Measurements from ENCODE around the gene LIPM.

The LIPM gene

DNA sequence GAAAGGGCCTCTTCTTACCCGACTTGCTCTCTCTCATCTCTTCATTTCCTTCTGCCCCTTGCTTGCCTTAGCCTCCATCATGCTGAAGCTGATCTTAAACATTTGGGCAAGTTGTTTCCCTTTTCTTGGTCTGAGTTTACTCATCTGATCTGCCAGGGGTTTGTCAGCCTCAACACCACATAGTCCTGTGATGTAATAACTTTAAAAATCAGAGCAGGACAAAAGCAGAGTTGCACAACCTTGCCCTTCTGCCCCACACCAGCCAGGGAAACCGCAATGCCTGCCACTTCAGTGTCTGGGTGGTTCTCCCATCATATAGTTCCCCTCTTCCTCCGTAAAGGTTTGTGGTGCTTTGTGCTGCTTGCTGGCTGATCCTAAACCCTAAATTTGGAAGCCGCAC, 9.9 kb upstream of the LIPM start:
- TF ChIP-seq CTCF (IDR thresholded peaks at IDR 0.05; ENCODE audit: low read depth, low read length), result no peak

DNA sequence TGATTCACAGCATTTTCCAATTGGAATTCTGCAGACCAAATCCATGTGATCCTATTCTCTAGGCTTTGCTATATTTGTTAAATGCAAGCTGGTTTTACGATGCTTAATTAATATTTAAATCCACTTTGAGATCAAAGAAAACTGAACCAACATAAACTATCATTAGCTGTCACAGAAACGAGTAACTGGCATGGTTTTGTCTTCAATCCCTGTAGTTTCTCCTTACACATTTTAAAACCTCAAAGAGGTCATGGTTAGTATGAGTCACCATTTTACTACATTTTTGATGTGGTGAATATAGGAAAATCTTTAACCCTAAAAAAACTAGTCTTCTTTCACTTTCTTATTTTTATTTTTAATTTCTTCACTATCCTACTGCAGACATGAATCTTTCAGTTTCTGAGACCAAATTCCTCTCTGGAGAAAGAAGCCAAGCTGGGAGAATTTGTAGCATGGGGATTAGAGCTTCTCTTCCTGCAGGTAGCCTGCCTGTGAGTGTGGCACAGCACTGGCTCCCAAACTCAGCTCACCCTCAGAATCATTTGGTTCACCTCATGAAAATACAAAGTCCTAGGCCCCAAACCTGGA, 8.7 kb upstream of the LIPM start:
- H3K36me3 ChIP-seq, result no peaks in the 10 kb centered on the region
- no peaks in the 10 kb centered on the region for H3K27me3 ChIP-seq (ENCODE audit: insufficient read depth, low read depth, severe bottlenecking)
- no peak overlapping the region for H3K4me3 ChIP-seq (ENCODE audit: low read depth, low read length)
- H3K9me3 ChIP-seq (ENCODE audit: severe bottlenecking), result no peaks in the 10 kb centered on the region
- TF ChIP-seq CTCF (IDR thresholded peaks at IDR 0.05; ENCODE audit: low read depth, low read length), result no peak
- DNase-seq, result no peak
- no peak overlapping the region for H3K27ac ChIP-seq

More for the DNA sequence above, 9.9 kb upstream of the LIPM start:
- Histone ChIP-seq H3K9me3 (ENCODE audit: severe bottlenecking) (no peaks in the 10 kb centered on the region), H3K4me3 (ENCODE audit: low read depth, low read length) (no peak overlapping the region), H3K27ac (no peak overlapping the region), H3K36me3 (no peaks in the 10 kb centered on the region), H3K27me3 (ENCODE audit: insufficient read depth, low read depth, severe bottlenecking) (no peaks in the 10 kb centered on the region)
- DNase-seq, result no peak

- Histone ChIP-seq H3K27ac (no peak overlapping the region), H3K27me3 (ENCODE audit: insufficient read depth, low read depth, severe bottlenecking) (no peaks in the 10 kb centered on the region), H3K4me3 (ENCODE audit: low read depth, low read length) (no peak overlapping the region), H3K9me3 (ENCODE audit: severe bottlenecking) (no peaks in the 10 kb centered on the region), H3K36me3 (no peaks in the 10 kb centered on the region)
- no peak for DNase-seq
- TF ChIP-seq CTCF (IDR thresholded peaks at IDR 0.05; ENCODE audit: low read depth, low read length), result no peak
Observed at GRCh38 chr10:88794731-88795130, 7.8 kb upstream of the LIPM start.

DNA sequence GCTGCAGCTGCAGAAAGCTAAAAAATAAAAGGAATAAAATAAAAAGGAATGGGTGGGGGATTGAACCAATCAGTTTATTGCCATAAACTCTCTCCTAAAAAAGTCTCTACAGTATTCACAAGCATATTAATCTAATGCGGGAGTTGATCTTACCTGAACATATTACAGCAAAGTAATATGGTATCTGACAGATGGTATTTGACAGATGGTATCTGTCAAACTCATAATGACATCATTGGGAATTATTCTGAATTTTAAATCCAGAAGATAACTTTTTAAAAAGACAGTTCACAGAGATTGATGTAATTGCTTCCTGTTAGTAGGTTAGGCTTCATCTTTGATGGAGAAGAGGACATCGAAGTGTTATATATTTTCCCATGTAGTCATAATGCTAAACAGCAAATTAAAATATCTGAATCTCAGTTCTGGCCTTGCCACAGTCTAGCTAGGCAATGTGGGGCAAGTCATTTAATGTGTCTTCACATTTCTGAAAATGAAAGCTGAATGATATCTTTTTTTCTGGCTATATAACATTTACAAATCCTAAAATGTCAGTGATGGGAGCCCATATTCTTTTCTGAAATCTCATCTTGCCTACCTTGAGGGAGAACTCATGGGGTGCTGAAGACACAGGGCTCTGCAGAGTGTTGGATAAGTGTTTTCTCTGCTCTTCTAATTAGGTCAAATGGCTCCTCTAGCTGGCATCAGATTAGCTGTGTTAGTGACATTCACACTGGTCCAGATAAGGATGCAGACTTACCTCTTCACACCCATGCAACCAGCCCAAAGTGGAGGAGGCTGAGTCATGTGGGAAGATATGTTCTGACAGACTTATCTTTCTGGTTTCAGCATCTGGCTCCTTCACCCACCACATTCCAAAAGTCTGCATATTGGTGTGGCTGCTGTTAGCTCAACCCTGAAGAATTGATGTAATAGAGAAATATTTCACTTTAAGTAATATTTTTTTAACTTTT, 2.1 kb upstream of the LIPM start:
- no peak for DNase-seq
- no peak overlapping the region for H3K27ac ChIP-seq
- no peaks in the 10 kb centered on the region for H3K27me3 ChIP-seq (ENCODE audit: insufficient read depth, low read depth, severe bottlenecking)
- H3K9me3 ChIP-seq (ENCODE audit: severe bottlenecking), result no peaks in the 10 kb centered on the region
- no peak overlapping the region for H3K4me3 ChIP-seq (ENCODE audit: low read depth, low read length)
- TF ChIP-seq CTCF (IDR thresholded peaks at IDR 0.05; ENCODE audit: low read depth, low read length), result no peak
- no peaks in the 10 kb centered on the region for H3K36me3 ChIP-seq

DNA sequence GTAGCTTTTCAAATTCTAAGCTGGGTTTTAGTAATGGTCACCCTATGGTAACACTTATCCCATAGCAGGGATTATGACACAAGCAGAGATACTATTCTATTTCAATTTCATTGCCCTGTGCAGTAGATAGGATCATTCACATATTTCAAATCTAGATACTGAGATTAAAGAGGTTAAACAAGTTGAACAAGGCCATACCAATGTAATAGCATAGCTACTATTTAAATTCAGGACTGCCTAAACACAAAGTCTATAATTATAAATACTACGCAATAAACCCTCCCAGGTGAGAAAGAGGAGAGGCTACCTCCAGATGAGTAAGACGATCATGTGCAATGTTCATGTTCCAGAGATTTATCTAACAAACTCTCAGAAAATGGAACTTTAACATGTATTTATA, 1.1 kb downstream of the LIPM start:
- TF ChIP-seq CTCF (IDR thresholded peaks at IDR 0.05; ENCODE audit: low read depth, low read length), result no peak
- Histone ChIP-seq H3K4me3 (ENCODE audit: low read depth, low read length) (no peak overlapping the region), H3K27me3 (ENCODE audit: insufficient read depth, low read depth, severe bottlenecking) (no peaks in the 10 kb centered on the region), H3K36me3 (no peaks in the 10 kb centered on the region), H3K9me3 (ENCODE audit: severe bottlenecking) (no peaks in the 10 kb centered on the region), H3K27ac (no peak overlapping the region)
- no peak for DNase-seq
